HUDEP-2 (cell line): ENCODE data around the gene PTPN21.
A peak's percentile ranks its signal among the peaks of the same experiment; 100 is the strongest.

Source experiments
- DNase-seq, 76 experiments: peaks; one replicate each; lab custom pipeline; 2025; ENCODE audit not compliant: unreplicated experiment in 76 of 76; lab: John Stamatoyannopoulos, UW

The PTPN21 gene

DNA sequence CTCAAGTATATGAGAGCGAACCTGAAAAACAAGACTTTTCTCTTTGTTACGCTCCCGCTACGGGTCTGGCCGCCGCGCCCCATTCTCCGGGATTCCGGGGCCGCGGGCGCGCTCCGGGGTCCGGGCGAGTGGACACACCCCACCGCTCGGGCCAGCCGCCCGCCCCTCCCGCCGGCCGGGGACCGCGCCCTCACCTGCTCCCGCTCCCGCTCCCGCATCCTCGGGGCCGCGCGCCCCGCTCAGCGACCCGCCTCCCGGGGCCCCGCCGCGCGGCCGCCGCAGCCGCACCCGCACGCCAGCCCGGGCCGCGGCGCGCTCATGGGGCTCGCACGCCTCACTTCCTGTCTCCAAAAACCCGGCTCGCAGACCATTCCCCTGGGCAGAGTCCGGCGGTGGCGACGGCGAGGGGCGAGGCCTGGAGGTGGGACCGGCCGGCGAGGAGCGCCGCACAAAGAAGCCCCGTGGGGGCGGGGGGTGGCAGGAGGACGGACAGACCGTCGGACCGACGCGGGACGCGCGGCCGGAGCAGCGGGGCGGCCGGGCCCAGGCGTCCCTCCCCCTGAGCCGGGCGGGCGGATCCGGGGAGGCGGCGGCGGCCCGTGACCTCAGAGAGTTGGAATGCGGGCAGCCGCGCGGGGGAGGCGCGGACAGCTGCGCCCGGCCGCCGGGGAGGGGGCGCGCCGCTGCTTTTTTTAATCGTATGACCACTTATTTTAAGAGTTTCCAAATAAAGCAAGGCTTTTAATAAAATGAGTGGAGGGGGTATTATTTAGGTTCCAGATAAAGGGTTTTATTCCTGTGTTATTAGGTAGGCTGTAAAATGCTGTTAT, at the start of gene PTPN21:
TSS of gene PTPN21 (minus strand) at position 551 of the 830 bp plus-strand sequence. CDS start 4,590 bp downstream, outside the sequence.
- DNase-seq = peak in 36 of 76 experiments; percentile 2 to 59 (median 24)

DNA sequence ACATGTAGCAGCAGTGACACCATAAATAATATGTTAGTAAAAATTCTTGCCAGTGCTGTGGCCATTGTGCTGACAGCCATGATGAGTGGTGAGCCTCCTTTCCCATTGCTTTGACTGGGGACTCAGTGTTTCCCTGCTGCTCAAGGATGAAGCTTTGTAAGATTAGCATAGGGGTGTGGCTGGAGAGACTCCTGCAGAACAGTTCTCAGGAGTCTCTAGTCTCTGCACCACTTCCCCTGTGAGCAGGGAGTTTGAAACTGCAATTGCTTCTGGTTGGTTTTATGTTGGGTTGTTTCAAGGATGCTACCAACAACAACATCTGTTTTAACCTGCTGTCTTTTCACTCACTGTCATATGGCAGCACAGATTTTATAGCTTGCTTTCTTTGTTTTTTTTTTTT, 49.4 kb upstream of the PTPN21 start:
- DNase-seq = no peak

DNA sequence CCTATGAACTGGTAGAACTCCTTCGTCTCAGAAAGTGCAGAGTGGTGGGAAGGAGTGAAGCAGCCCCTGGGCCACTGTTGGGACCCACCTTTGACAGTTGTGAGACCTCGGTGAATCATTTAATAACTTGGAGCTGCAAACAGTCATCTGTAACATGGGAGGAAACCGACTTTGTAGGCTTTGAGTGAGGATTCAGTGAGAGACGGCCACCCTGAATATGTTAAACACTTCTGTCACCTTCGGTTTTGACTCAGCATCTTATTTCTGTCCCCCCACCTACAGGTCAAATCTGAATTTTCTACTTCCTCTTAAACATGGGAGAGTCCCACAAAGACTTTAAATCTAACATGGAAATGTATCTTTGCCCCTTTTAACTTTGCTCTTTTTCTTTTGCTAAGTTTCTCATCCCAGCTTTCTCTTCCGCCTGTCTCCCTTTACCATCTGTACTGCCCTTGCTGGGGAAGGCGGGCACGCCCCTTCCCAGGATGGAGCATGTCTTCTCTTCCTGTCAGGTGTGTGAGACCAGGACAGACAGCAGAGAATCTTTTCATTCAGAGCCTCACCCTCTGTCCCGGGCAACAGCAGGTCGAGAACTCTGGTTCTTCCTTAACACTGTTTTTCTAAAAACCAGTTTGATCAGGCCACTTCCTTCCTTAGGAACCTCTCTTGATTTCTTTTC, 45.1 kb upstream of the PTPN21 start:
- no peak for DNase-seq

DNA sequence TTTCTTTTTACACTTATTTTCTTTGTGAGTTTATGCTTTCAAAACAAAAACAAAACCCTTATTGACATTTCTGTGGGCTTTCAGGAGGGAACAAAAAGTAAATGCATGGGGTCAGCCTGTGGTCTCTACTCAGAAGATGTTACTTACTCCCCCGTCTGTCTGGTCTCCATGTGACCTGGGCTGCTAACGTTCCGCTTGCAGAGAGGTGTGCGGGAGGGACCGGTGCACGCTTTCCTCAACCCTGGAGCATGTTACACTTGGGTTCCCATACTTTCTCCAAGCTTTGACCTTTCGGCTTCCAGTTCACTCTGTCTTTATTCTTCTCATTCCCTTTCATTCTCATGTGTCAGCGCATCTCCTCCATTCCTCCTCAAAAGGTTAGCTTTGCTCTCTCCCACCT, 44.5 kb upstream of the PTPN21 start:
- no peak for DNase-seq

DNA sequence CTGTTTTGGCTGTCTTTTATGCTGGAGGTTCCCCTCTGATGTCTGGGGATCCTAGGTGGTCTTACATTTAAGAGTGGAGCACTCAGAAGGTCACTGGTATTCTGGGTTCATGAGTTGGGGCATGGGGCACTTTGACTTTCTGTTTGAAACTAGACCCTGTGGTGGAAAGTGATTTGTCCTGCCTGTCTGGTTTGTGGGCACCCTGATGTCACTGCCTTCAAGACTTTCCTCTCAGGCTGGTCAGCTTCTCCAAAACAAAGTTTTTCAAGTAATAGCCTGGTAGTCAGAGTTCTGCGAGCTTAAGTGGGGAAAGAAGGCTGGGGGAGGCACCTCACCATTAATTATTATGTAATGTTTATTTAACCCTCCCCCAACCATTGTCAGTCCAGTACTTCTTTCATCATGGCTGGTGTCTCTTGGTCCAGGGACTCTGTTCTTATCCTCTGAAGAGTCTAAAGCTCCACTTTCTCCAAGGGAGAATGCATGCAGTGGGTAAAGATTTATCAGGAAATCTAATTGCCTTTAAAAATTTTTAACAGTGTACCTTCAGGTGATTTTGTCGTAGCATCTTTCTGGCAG, 43.4 kb upstream of the PTPN21 start:
- no peak for DNase-seq

- no peak for DNase-seq
Observed at GRCh38 chr14:88597601-88598000, 42.8 kb upstream of the PTPN21 start.

DNA sequence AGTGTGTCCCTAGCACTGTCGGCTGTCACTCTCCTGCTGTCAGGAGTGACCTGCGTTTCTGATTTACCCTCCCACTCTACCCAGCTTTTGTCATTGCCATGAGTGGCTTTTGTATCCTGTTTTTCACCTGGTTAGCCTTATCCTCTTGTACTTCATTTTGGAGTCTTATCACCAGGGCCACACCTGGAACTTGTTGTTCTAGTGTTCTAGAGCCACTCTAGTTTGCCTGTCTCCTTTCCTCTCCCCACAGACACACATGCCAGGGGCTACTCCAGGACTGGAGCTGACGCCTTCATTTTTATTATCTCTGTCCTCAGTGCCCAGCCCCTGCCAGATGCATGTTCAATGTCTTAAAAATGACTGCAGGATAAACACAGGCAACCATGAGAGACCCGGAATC, 42.2 kb upstream of the PTPN21 start:
- DNase-seq = no peak

GRCh38 chr14:88592031-88592430, 37.2 kb upstream of the PTPN21 start:
- DNase-seq = no peak

DNA sequence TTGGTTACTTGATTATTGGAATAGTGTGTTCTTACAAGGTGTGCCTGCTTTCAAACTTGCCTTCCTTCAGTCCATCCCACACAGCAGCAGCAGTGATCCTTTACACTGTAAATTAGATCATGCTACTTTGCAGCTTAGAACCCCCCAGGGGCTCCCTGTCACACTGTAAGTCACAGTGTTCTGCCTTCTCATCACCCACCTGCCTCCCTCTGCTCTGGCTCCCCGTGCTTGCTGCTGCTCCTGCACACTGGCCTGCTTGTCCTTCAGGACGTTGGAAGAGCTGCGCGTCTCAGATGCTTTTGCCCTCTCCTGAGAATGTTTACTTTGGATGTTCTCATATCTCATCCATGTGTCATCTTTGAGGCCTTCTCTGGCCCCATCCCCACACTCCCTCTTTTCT, 35.4 kb upstream of the PTPN21 start:
- DNase-seq = no peak

DNA sequence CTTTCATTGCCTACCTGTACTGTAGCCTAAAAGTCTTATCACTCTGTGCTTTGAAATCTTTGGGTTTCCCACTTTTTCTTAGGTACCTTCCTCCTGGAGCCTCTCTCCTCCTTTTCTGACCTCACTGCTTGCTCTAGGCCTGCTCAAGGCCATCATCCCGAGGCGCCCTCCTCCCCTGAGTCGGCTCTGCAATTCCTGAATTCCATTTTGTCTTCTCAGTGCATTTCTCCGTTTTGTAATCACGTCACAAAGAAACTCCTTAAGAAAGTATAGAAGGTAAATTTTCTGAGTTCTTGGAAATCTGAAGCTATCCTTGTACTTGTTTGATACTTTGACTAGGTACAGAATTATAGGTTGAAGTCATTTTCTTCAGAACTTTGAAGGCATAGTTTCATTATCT, 33.3 kb upstream of the PTPN21 start:
- no peak for DNase-seq

DNA sequence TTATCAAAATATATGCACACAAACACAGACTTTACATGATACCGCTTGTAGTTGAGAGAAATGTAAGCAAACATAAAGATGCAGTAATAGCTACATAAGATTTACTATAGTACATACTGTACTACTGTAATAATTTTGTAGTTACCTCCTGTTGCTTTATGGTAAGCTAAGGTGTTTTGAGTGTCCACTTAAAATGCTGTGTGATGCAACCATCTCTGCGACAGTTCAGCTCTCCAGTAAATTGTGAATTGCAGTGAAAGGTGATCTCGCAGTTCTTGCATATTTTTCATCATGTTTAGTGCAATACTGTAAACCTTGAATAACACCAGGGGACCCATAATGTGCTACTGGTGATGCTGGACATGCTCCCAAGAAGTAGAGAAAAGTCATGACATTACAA, 29.6 kb upstream of the PTPN21 start:
- DNase-seq = no peak

- DNase-seq = no peak
Observed at GRCh38 chr14:88576222-88576621, 21.4 kb upstream of the PTPN21 start.

GRCh38 chr14:88572117-88572516, 17.3 kb upstream of the PTPN21 start:
- no peak for DNase-seq

GRCh38 chr14:88568196-88568595, 13.4 kb upstream of the PTPN21 start:
- no peak for DNase-seq

- no peak for DNase-seq
Observed at GRCh38 chr14:88565427-88565826, 10.6 kb upstream of the PTPN21 start.

- no peak for DNase-seq
Observed at GRCh38 chr14:88563845-88564244, 9.0 kb upstream of the PTPN21 start.

GRCh38 chr14:88562831-88563686, 8.3 kb upstream of the PTPN21 start, which contains the start of gene ZC3H14:
TSS of gene ZC3H14 (plus strand) at chr14:88563037. CDS start at chr14:88563134, 97 bp downstream.
- DNase-seq = peak in 73 of 76 experiments; percentile 14 to 88 (median 75)

DNA sequence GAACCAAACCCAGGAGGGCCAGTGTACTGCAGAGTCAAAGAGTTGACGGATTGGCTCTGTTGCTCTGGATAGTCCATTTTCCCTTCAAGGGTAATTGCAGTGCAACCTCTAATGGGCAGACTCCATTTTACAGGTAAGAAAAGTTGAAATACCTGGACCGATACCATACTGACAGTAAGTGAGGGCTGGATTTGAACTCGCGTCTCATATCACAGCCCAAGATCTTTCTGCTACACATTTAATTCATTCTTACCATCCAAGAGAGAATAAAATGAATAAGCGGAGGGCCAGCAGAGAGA, 7.7 kb upstream of the PTPN21 start:
- no peak for DNase-seq

- peak in 2 of 76 experiments; percentile 3 for DNase-seq
Observed at GRCh38 chr14:88559852-88560251, 5.0 kb upstream of the PTPN21 start.

GRCh38 chr14:88556581-88556980, 1.8 kb upstream of the PTPN21 start:
- DNase-seq = no peak
